Stimulated activated naive CD8-positive, alpha-beta T cell treated with anti-CD3 and anti-CD28 coated beads, Interleukin-15, Interleukin-2, amounts not matched to agents 100 U/mL and 50 U/mL, for 24 hours (primary cell): Measurements from ENCODE around the gene IL18BP.

Source experiments
- ATAC-seq: fragments of 150-1000 bp; cut with Tn5 transposase; one replicate; pipeline ENCODE4 v1.10.0; 2021
- DNase-seq: peaks from one replicate; pipeline ENCODE4 v3.0.0; 2021

Gene IL18BP

DNA sequence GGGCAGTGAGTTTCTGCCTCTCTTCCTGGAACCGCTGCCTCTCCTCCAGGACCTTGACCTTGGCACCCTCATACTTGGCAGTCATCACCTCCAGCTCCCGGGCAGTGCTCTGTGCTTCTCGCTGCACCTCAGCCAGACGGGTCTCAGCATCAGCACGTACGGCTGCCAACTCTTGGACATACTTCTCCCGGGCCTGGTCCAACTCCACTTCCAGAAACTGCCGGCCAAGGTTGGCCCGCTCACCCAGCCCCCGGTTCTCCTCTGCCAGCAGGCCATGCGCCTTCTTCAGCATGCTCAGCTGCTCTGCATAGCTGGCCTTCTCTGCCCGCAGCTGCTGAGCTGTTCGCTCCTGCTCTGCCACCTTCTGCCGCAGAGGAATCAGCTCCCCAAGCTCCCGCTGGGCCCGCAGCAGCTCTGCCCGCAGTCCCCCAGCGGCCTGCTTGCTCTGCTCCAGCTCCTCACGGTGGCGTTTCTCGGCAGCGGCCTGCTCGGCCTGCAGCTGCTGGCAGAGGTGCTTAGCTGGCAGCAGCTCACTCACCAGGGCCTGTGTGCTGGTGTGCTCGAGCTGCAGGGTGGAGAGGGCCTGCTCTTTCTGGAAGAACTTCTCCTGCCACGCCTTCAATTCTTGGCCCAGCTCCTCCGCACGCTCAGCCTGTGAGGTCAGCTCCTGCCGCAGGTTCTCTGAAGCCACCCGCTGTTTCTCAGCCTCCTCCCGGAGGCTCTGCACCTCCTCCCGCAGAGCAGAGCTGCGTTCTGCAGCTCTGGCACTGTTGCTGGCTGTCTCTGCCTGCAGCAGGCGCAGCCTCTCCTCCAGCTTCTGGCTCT is 14.4 kb downstream of the IL18BP start:
- ATAC-seq (no peak), DNase-seq (no peak)

- DNase-seq: no peak
- no peak for ATAC-seq
Observed at GRCh38 chr11:72013765-72014711, 15.3 kb downstream of the IL18BP start.

DNA sequence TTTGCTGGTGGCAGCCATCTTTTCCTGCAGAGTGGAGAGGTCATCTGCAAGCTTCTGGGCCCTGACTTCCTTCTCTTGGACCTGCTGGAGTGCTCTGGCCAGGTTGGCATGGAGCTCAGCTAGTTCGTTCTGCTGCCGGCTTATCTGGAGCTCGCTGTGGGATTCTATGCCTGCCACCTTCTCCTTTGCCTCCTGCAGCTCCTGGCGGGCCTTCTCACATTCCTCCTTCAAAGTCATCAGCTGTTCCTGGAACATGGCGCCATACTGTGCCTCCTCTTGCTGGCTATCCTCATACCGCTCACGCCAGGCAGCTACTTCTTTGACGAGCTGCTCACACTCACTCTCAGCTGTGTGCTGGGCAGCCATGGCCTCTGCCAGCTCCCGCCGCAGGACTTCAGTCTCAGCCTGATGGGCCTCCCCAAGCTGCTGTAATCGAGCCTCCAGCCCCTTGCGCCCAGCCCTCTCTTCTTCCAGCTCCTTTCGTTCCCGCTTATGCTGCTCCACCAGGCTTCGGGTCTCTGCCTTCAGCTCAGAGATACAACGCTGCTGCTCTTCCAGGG is 16.1 kb downstream of the IL18BP start:
- no peak for DNase-seq
- ATAC-seq: no peak

GRCh38 chr11:72015511-72016061 is 16.9 kb downstream of the IL18BP start:
- ATAC-seq (no peak), DNase-seq (no peak)

GRCh38 chr11:72018171-72018570 is 19.5 kb downstream of the IL18BP start:
- DNase-seq (no peak), ATAC-seq (no peak)

- no peak for ATAC-seq
- no peak for DNase-seq
Observed at GRCh38 chr11:72023335-72023734, 24.6 kb downstream of the IL18BP start.

DNA sequence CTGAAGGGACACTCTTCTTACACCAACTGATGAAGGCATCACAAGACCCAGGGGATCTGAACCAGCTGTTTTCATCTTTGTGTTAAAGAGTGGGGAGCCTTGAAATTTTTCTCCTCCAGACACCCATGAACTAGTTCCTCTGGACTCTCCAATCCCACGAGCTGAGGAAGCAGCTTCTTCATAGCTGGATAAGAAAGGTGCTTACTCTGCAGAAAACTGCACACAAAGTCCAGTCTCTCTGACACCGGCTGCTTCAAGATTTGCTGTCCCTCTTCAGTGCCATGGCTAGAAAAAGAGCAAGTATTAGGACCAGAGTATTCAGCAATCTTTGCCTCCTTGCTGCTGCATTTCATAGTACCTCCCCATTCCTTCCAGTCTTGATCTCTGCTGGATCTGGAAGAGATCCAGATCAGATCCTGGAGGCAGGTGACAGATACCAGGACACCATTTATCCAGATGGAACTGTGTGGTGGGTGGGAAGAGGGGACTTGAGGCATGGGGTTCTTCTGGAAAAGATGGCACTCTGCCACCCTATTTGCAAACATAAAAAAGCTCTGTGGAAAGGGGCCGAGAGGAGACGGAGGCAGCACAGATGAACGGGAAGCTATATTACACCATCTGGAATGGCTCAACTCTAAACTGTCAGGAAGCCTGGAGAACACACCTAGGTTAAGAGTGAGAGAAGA is 25.5 kb downstream of the IL18BP start:
- DNase-seq (no peak), ATAC-seq (no peak)

DNA sequence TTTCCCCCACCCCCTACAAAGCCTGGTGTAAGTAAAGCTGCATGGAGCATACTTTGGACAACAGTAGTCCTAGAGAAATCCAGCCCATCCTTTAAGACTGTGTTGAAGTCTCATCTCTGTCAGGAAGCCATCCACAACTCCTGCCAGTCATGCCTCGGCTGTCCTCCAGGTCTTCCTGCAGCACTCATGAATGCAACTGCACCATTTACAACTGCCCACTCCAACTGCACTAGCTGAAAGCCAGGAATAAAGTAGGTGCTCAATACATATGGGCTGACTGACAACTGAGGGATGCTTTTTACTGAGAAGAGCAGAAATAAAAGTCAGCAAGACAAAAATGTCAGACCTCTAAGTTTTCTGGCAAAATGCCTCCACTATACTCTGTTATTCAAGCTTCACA is 27.4 kb downstream of the IL18BP start:
- ATAC-seq: no peak
- no peak for DNase-seq

DNA sequence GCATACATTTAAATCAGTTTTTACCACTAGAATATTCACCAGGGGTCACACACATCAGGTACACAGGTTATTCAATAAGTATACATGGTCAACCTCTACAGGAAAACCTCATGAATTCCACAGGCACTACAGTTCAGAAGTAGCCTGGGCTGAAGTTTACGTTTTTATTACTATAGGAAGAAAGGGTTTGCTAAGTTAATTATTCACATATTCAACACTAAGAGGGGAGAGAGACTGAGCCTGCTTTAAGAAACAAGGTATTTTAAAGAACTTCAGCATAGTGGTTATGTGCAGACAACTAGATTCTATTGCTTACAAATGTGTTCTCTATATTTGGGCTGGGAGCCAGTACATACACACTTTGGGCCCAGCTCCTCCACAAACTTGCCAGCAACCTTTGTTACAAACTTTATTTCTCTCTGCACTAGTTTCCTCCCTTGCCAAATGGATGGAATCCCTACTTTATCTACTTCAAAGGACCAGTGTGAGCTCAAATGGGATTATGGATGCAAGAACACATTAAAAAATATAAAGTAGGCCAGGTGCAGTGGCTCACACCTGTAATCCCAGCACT is 31.9 kb downstream of the IL18BP start:
- DNase-seq: no peak
- no peak for ATAC-seq

DNA sequence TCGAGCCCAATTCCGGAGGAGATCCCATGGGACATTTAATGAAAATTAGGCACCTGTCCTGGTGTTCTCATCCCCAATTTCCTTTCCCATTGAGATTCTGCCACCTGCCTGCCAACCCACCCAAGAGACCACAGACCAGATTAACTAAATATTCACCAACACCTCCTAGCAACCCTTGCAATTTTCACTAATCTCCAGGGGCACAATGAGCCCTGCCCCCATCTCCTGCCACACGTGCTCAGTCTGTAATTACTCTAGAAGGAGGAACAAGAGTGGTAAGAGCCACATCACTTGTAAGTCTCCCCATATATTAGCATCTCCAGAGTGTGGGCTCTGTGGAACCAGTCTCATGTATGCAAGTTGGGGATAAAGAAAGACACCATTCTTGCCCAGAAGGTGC is 38.0 kb downstream of the IL18BP start:
- ATAC-seq: no peak
- no peak for DNase-seq

DNA sequence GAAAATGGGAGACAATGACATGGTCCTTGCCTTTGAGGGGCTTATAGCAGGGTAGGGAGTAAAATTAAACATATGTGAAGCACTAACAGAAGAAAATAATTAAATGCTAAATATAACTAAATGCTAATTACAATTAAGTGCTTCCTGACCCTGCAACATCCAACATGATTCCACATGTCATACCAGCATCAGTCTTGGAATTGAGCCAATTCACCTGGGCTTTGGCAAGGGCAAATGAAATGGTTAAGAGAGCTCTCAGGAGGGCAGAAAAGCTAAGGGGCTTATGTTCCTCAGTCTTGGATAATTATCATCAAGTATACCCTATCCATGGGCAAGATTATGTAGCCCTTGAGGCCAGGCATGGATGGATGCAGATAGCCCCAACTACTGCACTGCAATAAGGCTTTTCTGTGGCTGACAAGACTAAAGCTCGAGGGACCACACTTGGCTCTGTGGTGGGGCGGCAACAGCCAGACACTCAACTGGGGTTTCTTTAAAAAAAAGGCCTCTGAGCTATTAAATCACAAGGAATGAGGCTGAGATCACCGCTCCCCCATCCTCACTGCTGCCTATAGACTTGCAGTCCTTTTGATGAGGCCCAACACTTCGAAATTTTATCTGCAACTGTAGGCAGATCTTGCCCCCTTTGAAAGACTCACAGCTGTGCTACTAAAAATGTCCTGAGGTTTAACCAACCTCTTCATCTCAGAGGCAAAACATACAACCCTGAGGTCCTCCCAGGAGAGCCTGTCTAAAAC is 39.0 kb downstream of the IL18BP start:
- ATAC-seq: no peak
- no peak for DNase-seq

DNA sequence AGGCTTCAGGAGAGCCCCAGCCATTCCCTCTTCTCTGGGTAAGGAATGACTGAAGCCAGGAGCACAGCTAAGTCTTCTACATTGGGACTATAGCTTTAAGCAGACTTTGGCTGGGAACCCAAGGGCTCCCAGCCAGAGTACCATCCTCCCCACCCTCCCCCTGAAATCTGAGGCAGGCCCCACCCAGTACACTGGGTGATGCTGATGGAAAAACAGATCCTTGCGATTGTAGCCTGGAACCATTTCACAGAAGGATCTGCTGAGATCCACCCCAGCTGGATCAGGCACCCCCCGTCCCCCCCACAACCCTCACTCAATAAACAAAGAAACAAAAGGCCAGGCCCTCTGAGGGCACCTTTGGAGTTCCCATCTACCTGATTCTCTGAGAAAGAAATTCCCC is 39.8 kb downstream of the IL18BP start:
- ATAC-seq: no peak

GRCh38 chr11:72039031-72039855 is 40.5 kb downstream of the IL18BP start:
- ATAC-seq (no peak), DNase-seq (peak; percentile 13)

More for the DNA sequence above, 39.8 kb downstream of the IL18BP start:
- DNase-seq: no peak

DNA sequence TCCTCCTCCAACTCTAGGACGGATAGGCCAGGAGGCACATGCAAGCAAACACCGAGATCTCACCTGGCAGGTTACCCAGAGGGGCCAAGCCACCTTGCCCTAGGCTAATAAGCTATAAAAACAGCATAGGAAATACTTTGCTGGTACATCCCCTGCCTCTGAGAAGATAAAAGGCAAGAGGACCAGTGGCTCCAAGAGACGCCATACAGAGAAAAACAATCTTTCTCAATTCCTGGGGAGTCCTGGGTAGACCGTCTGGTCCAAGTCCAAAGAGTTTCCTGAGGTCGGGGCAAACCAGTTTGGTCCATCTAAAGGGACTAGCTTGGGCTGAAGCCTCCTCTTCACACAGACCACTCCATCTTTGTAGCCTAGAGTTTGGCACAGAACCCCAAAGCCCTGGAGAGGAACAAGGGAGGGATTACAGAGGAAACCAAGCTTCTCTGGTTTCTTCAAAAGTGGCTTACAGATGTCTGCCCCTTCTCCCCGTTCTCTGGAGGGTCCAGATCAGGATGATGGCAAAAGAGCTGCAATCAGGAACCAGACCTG is 41.2 kb downstream of the IL18BP start:
- ATAC-seq (no peak), DNase-seq (peak; percentile 12)

DNA sequence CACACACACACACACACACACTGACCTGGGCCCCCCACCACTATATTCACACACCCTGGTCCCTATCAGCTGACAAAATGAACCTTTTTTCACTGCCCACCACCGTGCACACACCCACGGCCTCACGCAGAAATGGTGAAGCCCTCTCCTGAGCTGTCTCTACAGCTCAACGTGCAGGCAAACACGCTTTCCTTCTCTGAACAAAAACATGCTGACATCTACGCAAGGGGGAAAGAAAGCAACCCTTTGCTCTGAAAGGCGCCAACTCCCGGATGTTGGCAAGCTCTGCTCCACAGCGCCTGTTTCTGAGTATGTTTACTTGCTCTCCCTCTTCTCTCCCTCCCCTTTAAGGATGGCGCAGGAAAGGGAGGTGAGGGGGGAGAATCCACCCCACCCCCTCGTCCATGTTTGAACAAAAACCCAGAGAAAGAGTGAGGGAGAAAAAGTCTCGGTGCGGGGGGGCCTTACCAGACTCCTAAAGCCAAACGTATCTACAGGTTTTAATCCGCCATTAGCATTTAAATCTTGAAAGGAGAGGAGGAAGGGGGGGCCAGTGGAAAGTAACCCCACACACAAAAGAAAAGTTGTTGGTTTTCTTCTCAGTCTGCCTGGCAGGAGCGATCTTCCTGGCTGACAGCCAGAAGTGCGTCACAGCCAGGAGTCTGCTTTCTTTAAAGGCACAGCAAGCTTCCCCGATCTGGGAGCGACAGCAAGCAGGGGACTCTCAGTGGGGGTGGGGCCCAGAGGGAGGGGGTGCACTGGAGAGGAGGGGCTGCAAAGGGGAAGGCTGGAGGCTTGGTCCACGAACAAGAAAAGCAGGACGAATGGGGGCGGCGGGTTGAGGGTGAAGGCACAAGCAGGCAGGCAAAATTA is 42.0 kb downstream of the IL18BP start:
- ATAC-seq: peak; percentile 61

GRCh38 chr11:72041364-72042063 is 42.8 kb downstream of the IL18BP start:
- ATAC-seq (peak; percentile 51), DNase-seq (peak; percentile 37)

More for the DNA sequence above, 42.0 kb downstream of the IL18BP start:
- DNase-seq: peak; percentile 81

DNA sequence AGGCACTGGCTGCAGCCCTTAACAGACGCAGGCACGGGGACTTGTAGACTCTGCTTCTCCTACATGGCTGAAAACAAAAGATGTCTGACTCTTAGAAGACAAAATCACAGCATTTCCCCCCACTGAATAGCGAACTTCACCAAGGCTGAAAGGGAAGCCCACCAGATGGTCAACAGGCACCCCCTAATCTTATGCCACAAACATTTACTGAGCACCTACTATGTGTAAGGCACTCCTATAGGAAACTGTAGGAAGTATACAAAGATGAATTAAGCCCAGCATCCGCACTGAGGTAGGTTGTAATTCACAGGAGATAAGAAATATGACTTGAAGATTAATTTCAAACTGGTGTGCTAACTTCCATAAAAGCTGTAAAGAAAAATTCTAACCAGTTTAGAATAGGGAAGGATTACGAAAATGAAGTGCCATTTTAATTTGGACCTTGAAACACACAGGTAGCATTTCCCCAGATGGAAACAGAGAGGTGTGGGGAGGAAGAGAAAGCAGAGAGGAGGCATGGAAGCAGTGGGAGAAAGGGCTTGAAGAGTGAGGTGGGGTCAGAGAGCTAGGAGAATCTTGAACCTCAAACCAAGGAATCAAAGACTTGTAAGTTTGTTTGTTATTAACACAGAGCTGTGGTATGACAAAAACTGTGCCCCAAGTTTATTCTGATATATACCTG is 43.5 kb downstream of the IL18BP start:
- ATAC-seq (no peak), DNase-seq (no peak)
